ENCODE data around the gene TRPM7. TPM values are rescaled to one million over a fixed set of nuclear protein-coding genes. Genes with fewer than 3 reads are reported as not detected.

TRPM7 gene
- total and polyA plus RNA-seq, 4 experiments from 2014 or later = 12.2 to 66.7 (median 40.1) TPM

GRCh38 chr15:50519740-50520425 lies 166.7 kb downstream of the TRPM7 start:
- no peak overlapping the region for H3K4me3 ChIP-seq (ENCODE audit: low read length in 2 of 2)
- intact Hi-C loops (cut with micrococcal nuclease) = no loop called here
- no peaks in the 10 kb centered on the region for H3K4me1 ChIP-seq (ENCODE audit: insufficient read depth, low read length)
- ChIA-PET CTCF (ENCODE audit: partially characterized antibody) (interaction anchor here (1.4 kb wide), 1 partner anchor 12 kb away, joined by 3 read pairs; no protein-coding TSS in a partner anchor), POLR2A (ENCODE audit: partially characterized antibody) (no interaction called here)
- H3K27ac Mint-ChIP-seq = no peak overlapping the region
- H3K27me3 ChIP-seq (ENCODE audit: insufficient read depth, low read length) = no peaks in the 10 kb centered on the region
- H3K4me1 Mint-ChIP-seq = no peaks in the 10 kb centered on the region
- peaks cover 0 to 17% (median 9%) of the 10 kb centered on the region in 8 donors for H3K9me3 Mint-ChIP-seq
- H3K36me3 ChIP-seq (ENCODE audit: insufficient read depth, low read length) = no peaks in the 10 kb centered on the region
- no peak for DNase-seq
- H3K9me3 ChIP-seq (ENCODE audit: control insufficient read depth in 1 of 2, low read length in 2 of 2) = no peaks in the 10 kb centered on the region
- no peak overlapping the region for H3K4me3 Mint-ChIP-seq
- no peak overlapping the region for H3K27ac ChIP-seq (ENCODE audit: low read depth, low read length)
- H3K36me3 Mint-ChIP-seq = no peaks in the 10 kb centered on the region
- H3K27me3 Mint-ChIP-seq = no peaks in the 10 kb centered on the region

GRCh38 chr15:50513001-50513400 lies 173.6 kb downstream of the TRPM7 start:
- H3K4me3 Mint-ChIP-seq = no peak overlapping the region
- H3K36me3 Mint-ChIP-seq = peaks cover 0 to 2% of the 10 kb centered on the region in 2 donors
- Histone ChIP-seq H3K27me3 (ENCODE audit: insufficient read depth, low read length) (no peaks in the 10 kb centered on the region), H3K4me3 (ENCODE audit: low read length in 2 of 2) (no peak overlapping the region), H3K4me1 (ENCODE audit: insufficient read depth, low read length) (no peaks in the 10 kb centered on the region), H3K27ac (ENCODE audit: low read depth, low read length) (no peak overlapping the region), H3K9me3 (ENCODE audit: control insufficient read depth in 1 of 2, low read length in 2 of 2) (no peaks in the 10 kb centered on the region), H3K36me3 (ENCODE audit: insufficient read depth, low read length) (no peaks in the 10 kb centered on the region)
- H3K4me1 Mint-ChIP-seq = no peaks in the 10 kb centered on the region
- CTCF ChIA-PET (ENCODE audit: partially characterized antibody) = no interaction called here
- no peaks in the 10 kb centered on the region for H3K27me3 Mint-ChIP-seq
- POLR2A ChIA-PET (ENCODE audit: partially characterized antibody) = no interaction called here
- H3K27ac Mint-ChIP-seq = no peak overlapping the region
- intact Hi-C loops (cut with micrococcal nuclease) = no loop called here
- peaks cover 0 to 18% (median 3%) of the 10 kb centered on the region in 8 donors for H3K9me3 Mint-ChIP-seq
- DNase-seq = no peak

Other genes starting within 250 kb of the TRPM7 start
- gene USP50, start 140.1 kb downstream of the TRPM7 start, total RNA-seq = not detected
- not detected for gene USP50, start 140.1 kb downstream of the TRPM7 start, polyA plus RNA-seq
- gene SPPL2A, start 78.9 kb upstream of the TRPM7 start, total RNA-seq = 10 to 100 TPM; 75.2 to 80.3 TPM
- gene SPPL2A, start 78.9 kb upstream of the TRPM7 start, polyA plus RNA-seq = 100 to 1,000 TPM in 1 of 2 donors, 10 to 100 TPM in 1; 59.9 to 102 TPM
- 10 to 100 TPM; 13.4 to 15.2 TPM for gene AP4E1, start 221.9 kb upstream of the TRPM7 start, total RNA-seq
- 1 to 10 TPM; 3.0 to 4.8 TPM for gene AP4E1, start 221.9 kb upstream of the TRPM7 start, polyA plus RNA-seq